OCI-LY7 (cell line): ENCODE measurements around the gene IQCH. TPM values are rescaled to one million over a fixed set of nuclear protein-coding genes. Genes with fewer than 3 reads are reported as not detected.

ENCODE experiments used
- BruUV-seq: library from RNA; stranded (reverse); fragments of 400-500 nt; replicated peaks from 2 replicates; lab custom pipeline; 2021; lab: Mats Ljungman, UMichigan
- CTCF ChIA-PET: fragments of 300-600 bp; sonication (Branson Sonifier 250); formaldehyde crosslinking; loops from one replicate; lab custom pipeline; 2022; ENCODE audit warnings: antibody characterized with exemption; ENCODE audit not compliant: unreplicated experiment; lab: Charles Lee
- POLR2A ChIA-PET: fragments of 300-600 bp; sonication (Branson Sonifier 250); formaldehyde crosslinking; loops from one replicate; lab custom pipeline; 2022; ENCODE audit warnings: antibody characterized with exemption; lab: Charles Lee
- DNase-seq: peaks from one replicate; pipeline ENCODE4 v3.0.0-alpha.2; 2015; ENCODE audit warnings: low spot score
- H2AFZ ChIP-seq: fragments of 200-600 bp; sonication (generic), shearing (Covaris generic); 2 replicates; pipeline ENCODE4 v1.6.1; 2014; ENCODE audit warnings: mild to moderate bottlenecking, antibody characterized with exemption, low read length, moderate library complexity
- H3K27ac ChIP-seq: fragments of 200-600 bp; sonication (generic); 2 replicates; pipeline ENCODE4 v1.5.1; 2014; ENCODE audit warnings: mixed run types, low read depth, mild to moderate bottlenecking, moderate library complexity, low read length, inconsistent platforms; ENCODE audit not compliant: poor library complexity, severe bottlenecking
- H3K36me3 ChIP-seq: fragments of 200-600 bp; sonication (generic); 2 replicates; pipeline ENCODE4 v1.6.1; 2014; ENCODE audit warnings: mild to moderate bottlenecking, antibody characterized with exemption, low read length, moderate library complexity, mixed read lengths; ENCODE audit not compliant: insufficient read depth
- H3K4me1 ChIP-seq: fragments of 200-600 bp; sonication (generic); 2 replicates; pipeline ENCODE4 v1.5.1; 2014; ENCODE audit warnings: mild to moderate bottlenecking, low read length; ENCODE audit not compliant: insufficient read depth, poor library complexity, severe bottlenecking
- H3K4me2 ChIP-seq: fragments of 200-600 bp; sonication (generic); 2 replicates; pipeline ENCODE4 v1.6.1; 2014; ENCODE audit warnings: mild to moderate bottlenecking, low read length
- H3K4me3 ChIP-seq: fragments of 200-600 bp; sonication (generic); 2 replicates; pipeline ENCODE4 v1.5.1; 2014; ENCODE audit warnings: mild to moderate bottlenecking, low read depth, low read length; ENCODE audit not compliant: poor library complexity, severe bottlenecking
- H3K79me2 ChIP-seq: fragments of 200-600 bp; sonication (generic); 2 replicates; pipeline ENCODE4 v1.6.1; 2016; ENCODE audit warnings: low read depth, mild to moderate bottlenecking, low read length, moderate library complexity, mixed read lengths; ENCODE audit not compliant: insufficient read depth
- H3K9me2 ChIP-seq: fragments of 200-600 bp; sonication (generic); 2 replicates; pipeline ENCODE4 v1.6.1; 2016; ENCODE audit warnings: mild to moderate bottlenecking, low read length, mixed read lengths; ENCODE audit not compliant: insufficient read depth
- H3K9me3 ChIP-seq: fragments of 200-600 bp; sonication (generic); 2 replicates; pipeline ENCODE4 v1.6.1; 2014; ENCODE audit warnings: mild to moderate bottlenecking, mixed run types, low read length, mixed read lengths
- H4K20me1 ChIP-seq: fragments of 200-600 bp; sonication (generic); 2 replicates; pipeline ENCODE4 v1.6.1; 2014; ENCODE audit warnings: mild to moderate bottlenecking, antibody characterized with exemption, low read length, moderate library complexity, mixed read lengths; ENCODE audit not compliant: insufficient read depth
- EZH2phosphoT487 ChIP-seq: fragments of 200-600 bp; sonication (generic); IDR thresholded peaks from 2 replicates; pipeline ENCODE4 v1.6.1; 2018; ENCODE audit warnings: low read depth, borderline replicate concordance, mild to moderate bottlenecking, mixed run types, antibody characterized with exemption, low read length, moderate library complexity, mixed read lengths
- intact Hi-C: fragments of 100-400 bp; cut with micrococcal nuclease; formaldehyde crosslinking; loops from one replicate; pipeline ENCODE4 v1.10.0; 2022; ENCODE audit not compliant: unreplicated experiment
- total RNA-seq, 2 experiments: library from RNA; depleted of rRNA in 1 of 2; stranded (reverse); fragments of >200 nt in 1 of 2; shearing (Covaris generic) in 1 of 2; gene quantifications; 2 replicates each; pipeline ENCODE4 v1.2.3, GENCODE V29; 2014 to 2022
- TF ChIP-seq, protein P1 (sequence below): fragments of 200-600 bp; sonication (generic); conservative IDR thresholded peaks from 2 replicates; pipeline ENCODE4 v1.5.1; 2014; ENCODE audit warnings: mild to moderate bottlenecking, antibody characterized with exemption, low read length, moderate library complexity, mixed read lengths

Gene IQCH
- total RNA-seq, 2 experiments from 2014 or later = 3.9 to 5.8 TPM

DNA sequence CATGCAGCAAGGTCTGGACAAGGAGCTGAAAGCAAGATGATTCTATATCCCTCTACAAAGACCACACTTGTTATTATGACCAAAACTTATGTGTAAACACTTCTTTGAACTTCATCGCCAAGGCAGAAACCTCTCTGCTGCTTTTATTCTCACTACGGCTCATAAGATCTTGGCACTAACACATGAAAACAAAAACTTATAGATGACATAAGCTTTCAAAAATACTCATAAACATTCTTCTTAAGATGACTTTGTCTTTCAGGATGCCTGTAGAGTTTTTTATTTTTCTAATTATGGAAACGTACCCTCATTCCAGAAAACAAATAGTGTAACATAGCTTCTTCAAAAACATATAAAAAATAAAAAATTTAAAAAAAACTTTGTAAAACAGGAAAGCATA, 253.8 kb downstream of the IQCH start:
- Histone ChIP-seq H3K9me3 (no peaks in the 10 kb centered on the region), H3K9me2 (no peaks in the 10 kb centered on the region), H2AFZ (no peak overlapping the region), H3K4me2 (no peak overlapping the region), H3K27ac (no peak overlapping the region), H3K4me1 (peaks cover 24% of the 10 kb centered on the region), H3K4me3 (no peak overlapping the region), H4K20me1 (no peaks in the 10 kb centered on the region), H3K36me3 (no peaks in the 10 kb centered on the region), H3K79me2 (no peaks in the 10 kb centered on the region)
- BruUV-seq = no TSS peak
- CTCF ChIA-PET = no interaction called here
- TF ChIP-seq, protein P1, sequence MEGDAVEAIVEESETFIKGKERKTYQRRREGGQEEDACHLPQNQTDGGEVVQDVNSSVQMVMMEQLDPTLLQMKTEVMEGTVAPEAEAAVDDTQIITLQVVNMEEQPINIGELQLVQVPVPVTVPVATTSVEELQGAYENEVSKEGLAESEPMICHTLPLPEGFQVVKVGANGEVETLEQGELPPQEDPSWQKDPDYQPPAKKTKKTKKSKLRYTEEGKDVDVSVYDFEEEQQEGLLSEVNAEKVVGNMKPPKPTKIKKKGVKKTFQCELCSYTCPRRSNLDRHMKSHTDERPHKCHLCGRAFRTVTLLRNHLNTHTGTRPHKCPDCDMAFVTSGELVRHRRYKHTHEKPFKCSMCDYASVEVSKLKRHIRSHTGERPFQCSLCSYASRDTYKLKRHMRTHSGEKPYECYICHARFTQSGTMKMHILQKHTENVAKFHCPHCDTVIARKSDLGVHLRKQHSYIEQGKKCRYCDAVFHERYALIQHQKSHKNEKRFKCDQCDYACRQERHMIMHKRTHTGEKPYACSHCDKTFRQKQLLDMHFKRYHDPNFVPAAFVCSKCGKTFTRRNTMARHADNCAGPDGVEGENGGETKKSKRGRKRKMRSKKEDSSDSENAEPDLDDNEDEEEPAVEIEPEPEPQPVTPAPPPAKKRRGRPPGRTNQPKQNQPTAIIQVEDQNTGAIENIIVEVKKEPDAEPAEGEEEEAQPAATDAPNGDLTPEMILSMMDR = no peak
- no peak for TF ChIP-seq EZH2phosphoT487
- intact Hi-C loops = no loop called here
- POLR2A ChIA-PET = no interaction called here
- no peak for DNase-seq

DNA sequence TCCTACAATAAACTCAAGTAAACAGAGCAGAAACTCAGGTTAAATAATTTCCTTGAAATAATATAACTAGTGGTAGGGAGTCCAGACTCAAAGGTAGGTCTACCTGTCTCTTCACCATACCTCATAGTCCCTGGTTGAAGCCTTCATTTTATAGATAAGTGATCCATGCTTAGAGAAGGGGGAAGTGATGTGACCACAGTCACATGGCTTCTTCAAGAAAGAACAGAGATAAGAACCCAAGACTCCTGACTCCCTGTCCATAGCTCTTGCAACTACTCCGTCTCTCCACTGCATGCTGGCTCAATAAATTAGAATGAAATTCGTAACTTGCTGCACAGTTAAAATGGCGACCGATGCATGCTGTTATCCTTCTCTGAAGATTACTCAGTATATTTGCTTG, 255.3 kb downstream of the IQCH start:
- no peak overlapping the region for H3K27ac ChIP-seq
- no peak overlapping the region for H3K4me2 ChIP-seq
- TF ChIP-seq, protein P1 = no peak
- TF ChIP-seq EZH2phosphoT487 = no peak
- H3K9me2 ChIP-seq = no peaks in the 10 kb centered on the region
- intact Hi-C loops = no loop called here
- no peak overlapping the region for H2AFZ ChIP-seq
- ChIA-PET POLR2A (no interaction called here), CTCF (no interaction called here)
- peaks cover 20% of the 10 kb centered on the region for H3K4me1 ChIP-seq
- DNase-seq = no peak
- no peaks in the 10 kb centered on the region for H4K20me1 ChIP-seq
- no peaks in the 10 kb centered on the region for H3K79me2 ChIP-seq
- BruUV-seq = no TSS peak
- no peaks in the 10 kb centered on the region for H3K36me3 ChIP-seq
- H3K4me3 ChIP-seq = no peak overlapping the region
- H3K9me3 ChIP-seq = no peaks in the 10 kb centered on the region

DNA sequence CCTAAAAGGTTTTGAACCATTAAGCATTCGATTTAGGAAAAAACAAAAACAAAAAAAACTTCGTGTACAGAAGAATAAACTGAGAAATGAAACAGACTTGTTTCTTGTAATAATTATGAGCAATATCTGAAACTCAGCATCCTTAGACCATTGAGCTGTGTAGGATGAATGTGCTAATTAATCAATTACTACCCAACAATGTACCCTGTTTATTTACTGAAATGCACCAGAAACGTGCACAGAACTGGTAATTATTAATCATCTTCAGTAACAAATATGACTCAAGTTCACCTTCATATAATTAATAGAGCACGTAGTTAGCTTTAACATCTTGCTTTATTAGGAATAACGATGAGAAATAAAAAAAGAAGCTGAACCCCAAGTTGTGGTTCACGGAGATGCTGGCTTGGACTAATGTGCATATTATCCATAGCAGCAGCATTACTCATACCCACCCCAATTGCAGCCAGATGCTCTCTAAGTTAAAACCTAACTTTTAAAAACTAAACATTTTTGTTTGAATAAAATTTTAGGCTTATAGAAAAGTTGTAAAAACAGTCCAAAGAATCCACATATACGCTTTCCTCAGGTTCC, 256.1 kb downstream of the IQCH start:
- Histone ChIP-seq H3K4me1 (peaks cover 18% of the 10 kb centered on the region), H3K9me3 (no peaks in the 10 kb centered on the region), H3K36me3 (no peaks in the 10 kb centered on the region), H4K20me1 (no peaks in the 10 kb centered on the region), H2AFZ (no peak overlapping the region), H3K4me2 (no peak overlapping the region), H3K79me2 (no peaks in the 10 kb centered on the region), H3K27ac (no peak overlapping the region), H3K9me2 (no peaks in the 10 kb centered on the region), H3K4me3 (no peak overlapping the region)
- no peak for TF ChIP-seq EZH2phosphoT487
- TF ChIP-seq, protein P1 = no peak
- BruUV-seq = no TSS peak
- CTCF ChIA-PET = no interaction called here
- POLR2A ChIA-PET = no interaction called here
- no peak for DNase-seq
- intact Hi-C loops = no loop called here
